SK-MEL-5 (cell line): ENCODE results near the gene CREBL2. TPM values are rescaled to one million over a fixed set of nuclear protein-coding genes. Genes with fewer than 3 reads are reported as not detected.
A peak's percentile ranks its signal among the peaks of the same experiment; 100 is the strongest.

Source experiments
- DNase-seq: peaks from one replicate; pipeline ENCODE4 v3.0.0-alpha.2; 2016; ENCODE audit warnings: low read depth, low spot score
- in situ Hi-C: cut with HindIII; loops from 2 replicates; pipeline ENCODE4 v1.10.0; 2016; ENCODE audit warnings: low sequenced_read_pairs, high pct_unique_total_duplicates, low pct_unique_long_range_greater_than_20kb
- total RNA-seq: library from RNA; depleted of rRNA; stranded (reverse); fragments of >200 nt; shearing (Covaris generic); gene quantifications from 2 replicates; pipeline ENCODE4 v1.2.3, GENCODE V29; 2014; rRNA removed

The CREBL2 gene
- total RNA-seq, 1 experiment from 2014 or later: 72.5 TPM

- in situ Hi-C loops: no loop called here
- DNase-seq: peak; percentile 94
These were observed 72.9 kb downstream of the CREBL2 start for GRCh38 chr12:12684375-12685106.

GRCh38 chr12:12685305-12685704 is 73.6 kb downstream of the CREBL2 start:
- in situ Hi-C loops: no loop called here

GRCh38 chr12:12686472-12686871 is 74.8 kb downstream of the CREBL2 start:
- in situ Hi-C loops: no loop called here
- no peak for DNase-seq

More at GRCh38 chr12:12685305-12685704, 73.6 kb downstream of the CREBL2 start:
- peak; percentile 20 for DNase-seq

- no peak for DNase-seq
- in situ Hi-C loops: no loop called here
These were observed 75.2 kb downstream of the CREBL2 start for GRCh38 chr12:12686925-12687324.

- in situ Hi-C loops: no loop called here
- no peak for DNase-seq
These were observed 78.1 kb downstream of the CREBL2 start for GRCh38 chr12:12689647-12690300.

- no peak for DNase-seq
- in situ Hi-C loops: no loop called here
These were observed 79.9 kb downstream of the CREBL2 start for GRCh38 chr12:12691549-12691948.

- in situ Hi-C loops: no loop called here
- DNase-seq: no peak
These were observed 81.5 kb downstream of the CREBL2 start for GRCh38 chr12:12693111-12693671.

Other genes with a start within 250 kb of the CREBL2 start
- 13.9 and 15.1 TPM in 2 replicates for gene DUSP16, start 49.0 kb upstream of the CREBL2 start, total RNA-seq
- 20.5 and 22.5 TPM in 2 replicates for gene GPR19, start 84.3 kb downstream of the CREBL2 start, total RNA-seq
- 39.7 and 40.6 TPM in 2 replicates for gene CDKN1B, start 105.5 kb downstream of the CREBL2 start, total RNA-seq
- gene APOLD1, start 173.8 kb downstream of the CREBL2 start, total RNA-seq: 55.9 and 57.6 TPM in 2 replicates
- 93.1 and 102 TPM in 2 replicates for gene DDX47, start 201.5 kb downstream of the CREBL2 start, total RNA-seq